ENCODE results near the gene CUL9.

Gene CUL9

GRCh38 chr6:43257367-43258145 is 75.6 kb downstream of the CUL9 start:
- no peak overlapping the region for H3K4me3 ChIP-seq (ENCODE audit: low read length)
- TF ChIP-seq ZNF274 (IDR thresholded peaks at IDR 0.05; ENCODE audit: low read depth, low read length), result no peak

- H3K4me3 ChIP-seq (ENCODE audit: low read length), result no peak overlapping the region
- no peak for TF ChIP-seq ZNF274 (IDR thresholded peaks at IDR 0.05; ENCODE audit: low read depth, low read length)
Observed at GRCh38 chr6:43258180-43258579, 76.2 kb downstream of the CUL9 start.

- TF ChIP-seq ZNF274 (IDR thresholded peaks at IDR 0.05; ENCODE audit: low read depth, low read length), result no peak
- no peak overlapping the region for H3K4me3 ChIP-seq (ENCODE audit: low read length)
Observed at GRCh38 chr6:43258807-43259686, 77.1 kb downstream of the CUL9 start.

- no peak overlapping the region for H3K4me3 ChIP-seq (ENCODE audit: low read length)
- no peak for TF ChIP-seq ZNF274 (IDR thresholded peaks at IDR 0.05; ENCODE audit: low read depth, low read length)
Observed at GRCh38 chr6:43260791-43261190, 78.8 kb downstream of the CUL9 start.

- no peak overlapping the region for H3K4me3 ChIP-seq (ENCODE audit: low read length)
- TF ChIP-seq ZNF274 (IDR thresholded peaks at IDR 0.05; ENCODE audit: low read depth, low read length), result no peak
Observed at GRCh38 chr6:43261198-43261597, 79.2 kb downstream of the CUL9 start.

- no peak overlapping the region for H3K4me3 ChIP-seq (ENCODE audit: low read length)
- no peak for TF ChIP-seq ZNF274 (IDR thresholded peaks at IDR 0.05; ENCODE audit: low read depth, low read length)
Observed at GRCh38 chr6:43262000-43262779, 80.2 kb downstream of the CUL9 start.

GRCh38 chr6:43262780-43263313 is 80.9 kb downstream of the CUL9 start:
- no peak overlapping the region for H3K4me3 ChIP-seq (ENCODE audit: low read length)
- TF ChIP-seq ZNF274 (IDR thresholded peaks at IDR 0.05; ENCODE audit: low read depth, low read length), result no peak

- no peak for TF ChIP-seq ZNF274 (IDR thresholded peaks at IDR 0.05; ENCODE audit: low read depth, low read length)
- no peak overlapping the region for H3K4me3 ChIP-seq (ENCODE audit: low read length)
Observed at GRCh38 chr6:43263314-43264178, 81.5 kb downstream of the CUL9 start.

GRCh38 chr6:43264599-43265145 is 82.7 kb downstream of the CUL9 start:
- no peak overlapping the region for H3K4me3 ChIP-seq (ENCODE audit: low read length)
- TF ChIP-seq ZNF274 (IDR thresholded peaks at IDR 0.05; ENCODE audit: low read depth, low read length), result no peak

GRCh38 chr6:43265564-43265963 is 83.6 kb downstream of the CUL9 start:
- no peak overlapping the region for H3K4me3 ChIP-seq (ENCODE audit: low read length)
- no peak for TF ChIP-seq ZNF274 (IDR thresholded peaks at IDR 0.05; ENCODE audit: low read depth, low read length)

- no peak for TF ChIP-seq ZNF274 (IDR thresholded peaks at IDR 0.05; ENCODE audit: low read depth, low read length)
- no peak overlapping the region for H3K4me3 ChIP-seq (ENCODE audit: low read length)
Observed at GRCh38 chr6:43267619-43268354, 85.8 kb downstream of the CUL9 start.

GRCh38 chr6:43268355-43268700 is 86.3 kb downstream of the CUL9 start:
- H3K4me3 ChIP-seq (ENCODE audit: low read length), result no peak overlapping the region
- TF ChIP-seq ZNF274 (IDR thresholded peaks at IDR 0.05; ENCODE audit: low read depth, low read length), result no peak
